H1 (cell line): ENCODE data around the gene DLG5. TPM values are rescaled to one million over a fixed set of nuclear protein-coding genes. Genes with fewer than 3 reads are reported as not detected.

ENCODE experiments used
- CBX5 ChIP-seq: fragments of 300-800, 300-1000 bp; sonication (generic); IDR thresholded peaks from 2 replicates; pipeline ENCODE4 v1.7.1; 2016; ENCODE audit warnings: antibody characterized with exemption, low read length, low read depth
- CTBP2 ChIP-seq: IDR thresholded peaks from 2 replicates; pipeline ENCODE4 v1.7.0; 2011; ENCODE audit warnings: borderline replicate concordance, mild to moderate bottlenecking, moderate library complexity, mixed read lengths, low read length; ENCODE audit not compliant: insufficient read depth, insufficient read length
- JUND ChIP-seq: IDR thresholded peaks from 2 replicates; pipeline ENCODE4 v1.6.1; 2011; ENCODE audit warnings: mild to moderate bottlenecking, improper control_type of control experiment, low read length
- KDM4A ChIP-seq: IDR thresholded peaks from one replicate; pipeline ENCODE4 v1.7.1; 2012; ENCODE audit warnings: low read depth, mild to moderate bottlenecking, moderate library complexity, low read length, inconsistent platforms; ENCODE audit not compliant: severe bottlenecking
- RNF2 ChIP-seq: fragments of 200-900, 300-1000 bp; sonication (generic); IDR thresholded peaks from 2 replicates; pipeline ENCODE4 v1.7.1; 2016; ENCODE audit warnings: borderline replicate concordance, low read depth, mild to moderate bottlenecking, antibody characterized with exemption, low read length; ENCODE audit not compliant: poor library complexity, severe bottlenecking; ENCODE audit errors: missing control alignments
- SIX5 ChIP-seq: IDR thresholded peaks from 2 replicates; pipeline ENCODE4 v1.6.1; 2011; ENCODE audit warnings: mild to moderate bottlenecking, low read depth, low read length
- SP4 ChIP-seq: IDR thresholded peaks from 2 replicates; pipeline ENCODE4 v1.6.1; 2012; ENCODE audit warnings: low read length, inconsistent platforms
- SUZ12 ChIP-seq: fragments of 200-600 bp; sonication (generic); IDR thresholded peaks from 2 replicates; pipeline ENCODE4 v1.6.1; 2012; ENCODE audit warnings: mild to moderate bottlenecking, inconsistent platforms, low read length, moderate library complexity, mixed read lengths
- TAF1 ChIP-seq: IDR thresholded peaks from 2 replicates; pipeline ENCODE4 v1.6.1; 2011; ENCODE audit warnings: mild to moderate bottlenecking, low read depth, low read length
- TBP ChIP-seq: IDR thresholded peaks from 2 replicates; pipeline ENCODE4 v1.6.1; 2011; ENCODE audit warnings: low read depth, low read length, improper control_type of control experiment
- TEAD4 ChIP-seq: IDR thresholded peaks from 2 replicates; pipeline ENCODE4 v1.6.1; 2012; ENCODE audit warnings: low read depth, low read length, inconsistent platforms, mixed read lengths
- polyA plus RNA-seq, 7 experiments: library from polyadenylated mRNA; depleted of rRNA in 3 of 7; stranded (reverse) in 5 of 7; unstranded in 2 of 7; fragments of >200 nt in 5 of 7; fragments of 200-250 nt in 2 of 7; gene quantifications; 1 replicate in 5 of 7; 2 replicates in 1 of 7; 4 replicates in 1 of 7; pipeline versions ENCODE4 v1.2.1 to v1.2.3, GENCODE V29; 2011 to 2013; ENCODE audit warnings: missing spikeins in 2 of 7, mixed read lengths in 2 of 7
- total RNA-seq: library from RNA; stranded (reverse); fragmentation: NEBNext Ultra II Directional; extraction: Animal tissue kit (Norgen Biotek cat#: 25700); gene quantifications from 2 replicates; pipeline ENCODE4 v1.2.1, GENCODE V29; 2021
- TF ChIP-seq, protein P1 (sequence below): fragments of 300-600 bp; sonication (generic); IDR thresholded peaks from 2 replicates; pipeline ENCODE4 v1.7.1; 2012; ENCODE audit warnings: low read length, moderate library complexity, mild to moderate bottlenecking, inconsistent platforms; ENCODE audit not compliant: insufficient replicate concordance

The DLG5 gene
- total and polyA plus RNA-seq, 2 of the 8 experiments (the other 6 are each of a cell fraction or from before 2014, with no cell fraction given) = 15.6 to 71.4 TPM

DNA sequence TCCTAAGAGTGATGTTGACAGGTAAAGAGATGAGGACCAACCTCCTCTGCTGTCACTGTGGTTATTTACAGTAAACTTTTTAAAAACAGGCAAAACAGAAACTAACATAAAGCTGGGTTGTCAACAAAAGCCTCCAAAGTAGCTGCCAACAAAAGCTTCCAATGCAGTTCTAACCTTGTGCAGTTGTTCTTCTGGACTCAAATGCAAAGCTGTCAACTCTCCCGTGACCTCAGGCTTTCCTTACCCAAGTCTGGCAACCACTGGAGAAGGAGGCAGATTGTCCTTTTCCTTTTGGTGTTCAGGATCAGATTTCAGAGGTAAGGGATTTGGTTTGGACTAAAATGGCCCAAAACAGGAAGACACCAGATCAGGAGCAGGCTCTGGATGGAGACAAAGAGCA lies 63.1 kb downstream of the DLG5 start (continued):
- TF ChIP-seq, protein P1, sequence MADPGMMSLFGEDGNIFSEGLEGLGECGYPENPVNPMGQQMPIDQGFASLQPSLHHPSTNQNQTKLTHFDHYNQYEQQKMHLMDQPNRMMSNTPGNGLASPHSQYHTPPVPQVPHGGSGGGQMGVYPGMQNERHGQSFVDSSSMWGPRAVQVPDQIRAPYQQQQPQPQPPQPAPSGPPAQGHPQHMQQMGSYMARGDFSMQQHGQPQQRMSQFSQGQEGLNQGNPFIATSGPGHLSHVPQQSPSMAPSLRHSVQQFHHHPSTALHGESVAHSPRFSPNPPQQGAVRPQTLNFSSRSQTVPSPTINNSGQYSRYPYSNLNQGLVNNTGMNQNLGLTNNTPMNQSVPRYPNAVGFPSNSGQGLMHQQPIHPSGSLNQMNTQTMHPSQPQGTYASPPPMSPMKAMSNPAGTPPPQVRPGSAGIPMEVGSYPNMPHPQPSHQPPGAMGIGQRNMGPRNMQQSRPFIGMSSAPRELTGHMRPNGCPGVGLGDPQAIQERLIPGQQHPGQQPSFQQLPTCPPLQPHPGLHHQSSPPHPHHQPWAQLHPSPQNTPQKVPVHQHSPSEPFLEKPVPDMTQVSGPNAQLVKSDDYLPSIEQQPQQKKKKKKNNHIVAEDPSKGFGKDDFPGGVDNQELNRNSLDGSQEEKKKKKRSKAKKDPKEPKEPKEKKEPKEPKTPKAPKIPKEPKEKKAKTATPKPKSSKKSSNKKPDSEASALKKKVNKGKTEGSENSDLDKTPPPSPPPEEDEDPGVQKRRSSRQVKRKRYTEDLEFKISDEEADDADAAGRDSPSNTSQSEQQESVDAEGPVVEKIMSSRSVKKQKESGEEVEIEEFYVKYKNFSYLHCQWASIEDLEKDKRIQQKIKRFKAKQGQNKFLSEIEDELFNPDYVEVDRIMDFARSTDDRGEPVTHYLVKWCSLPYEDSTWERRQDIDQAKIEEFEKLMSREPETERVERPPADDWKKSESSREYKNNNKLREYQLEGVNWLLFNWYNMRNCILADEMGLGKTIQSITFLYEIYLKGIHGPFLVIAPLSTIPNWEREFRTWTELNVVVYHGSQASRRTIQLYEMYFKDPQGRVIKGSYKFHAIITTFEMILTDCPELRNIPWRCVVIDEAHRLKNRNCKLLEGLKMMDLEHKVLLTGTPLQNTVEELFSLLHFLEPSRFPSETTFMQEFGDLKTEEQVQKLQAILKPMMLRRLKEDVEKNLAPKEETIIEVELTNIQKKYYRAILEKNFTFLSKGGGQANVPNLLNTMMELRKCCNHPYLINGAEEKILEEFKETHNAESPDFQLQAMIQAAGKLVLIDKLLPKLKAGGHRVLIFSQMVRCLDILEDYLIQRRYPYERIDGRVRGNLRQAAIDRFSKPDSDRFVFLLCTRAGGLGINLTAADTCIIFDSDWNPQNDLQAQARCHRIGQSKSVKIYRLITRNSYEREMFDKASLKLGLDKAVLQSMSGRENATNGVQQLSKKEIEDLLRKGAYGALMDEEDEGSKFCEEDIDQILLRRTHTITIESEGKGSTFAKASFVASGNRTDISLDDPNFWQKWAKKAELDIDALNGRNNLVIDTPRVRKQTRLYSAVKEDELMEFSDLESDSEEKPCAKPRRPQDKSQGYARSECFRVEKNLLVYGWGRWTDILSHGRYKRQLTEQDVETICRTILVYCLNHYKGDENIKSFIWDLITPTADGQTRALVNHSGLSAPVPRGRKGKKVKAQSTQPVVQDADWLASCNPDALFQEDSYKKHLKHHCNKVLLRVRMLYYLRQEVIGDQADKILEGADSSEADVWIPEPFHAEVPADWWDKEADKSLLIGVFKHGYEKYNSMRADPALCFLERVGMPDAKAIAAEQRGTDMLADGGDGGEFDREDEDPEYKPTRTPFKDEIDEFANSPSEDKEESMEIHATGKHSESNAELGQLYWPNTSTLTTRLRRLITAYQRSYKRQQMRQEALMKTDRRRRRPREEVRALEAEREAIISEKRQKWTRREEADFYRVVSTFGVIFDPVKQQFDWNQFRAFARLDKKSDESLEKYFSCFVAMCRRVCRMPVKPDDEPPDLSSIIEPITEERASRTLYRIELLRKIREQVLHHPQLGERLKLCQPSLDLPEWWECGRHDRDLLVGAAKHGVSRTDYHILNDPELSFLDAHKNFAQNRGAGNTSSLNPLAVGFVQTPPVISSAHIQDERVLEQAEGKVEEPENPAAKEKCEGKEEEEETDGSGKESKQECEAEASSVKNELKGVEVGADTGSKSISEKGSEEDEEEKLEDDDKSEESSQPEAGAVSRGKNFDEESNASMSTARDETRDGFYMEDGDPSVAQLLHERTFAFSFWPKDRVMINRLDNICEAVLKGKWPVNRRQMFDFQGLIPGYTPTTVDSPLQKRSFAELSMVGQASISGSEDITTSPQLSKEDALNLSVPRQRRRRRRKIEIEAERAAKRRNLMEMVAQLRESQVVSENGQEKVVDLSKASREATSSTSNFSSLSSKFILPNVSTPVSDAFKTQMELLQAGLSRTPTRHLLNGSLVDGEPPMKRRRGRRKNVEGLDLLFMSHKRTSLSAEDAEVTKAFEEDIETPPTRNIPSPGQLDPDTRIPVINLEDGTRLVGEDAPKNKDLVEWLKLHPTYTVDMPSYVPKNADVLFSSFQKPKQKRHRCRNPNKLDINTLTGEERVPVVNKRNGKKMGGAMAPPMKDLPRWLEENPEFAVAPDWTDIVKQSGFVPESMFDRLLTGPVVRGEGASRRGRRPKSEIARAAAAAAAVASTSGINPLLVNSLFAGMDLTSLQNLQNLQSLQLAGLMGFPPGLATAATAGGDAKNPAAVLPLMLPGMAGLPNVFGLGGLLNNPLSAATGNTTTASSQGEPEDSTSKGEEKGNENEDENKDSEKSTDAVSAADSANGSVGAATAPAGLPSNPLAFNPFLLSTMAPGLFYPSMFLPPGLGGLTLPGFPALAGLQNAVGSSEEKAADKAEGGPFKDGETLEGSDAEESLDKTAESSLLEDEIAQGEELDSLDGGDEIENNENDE = no peak
- no peak for TF ChIP-seq TBP
- no peak for TF ChIP-seq TAF1
- no peak for TF ChIP-seq CTBP2
- no peak for TF ChIP-seq SP4
- TF ChIP-seq KDM4A = no peak
- TF ChIP-seq RNF2 = no peak
- TF ChIP-seq SUZ12 = no peak
- TF ChIP-seq SIX5 = no peak
- TF ChIP-seq TEAD4 = no peak
- TF ChIP-seq CBX5 = no peak
- no peak for TF ChIP-seq JUND
